Upper lobe of right lung (tissue), 1 donor: ENCODE measurements around the gene SNX20. TPM values are rescaled to one million over a fixed set of nuclear protein-coding genes. Genes with fewer than 3 reads are reported as not detected.
A peak's percentile ranks its signal among the peaks of the same experiment; 100 is the strongest.

ENCODE experiments used
- ATAC-seq: fragments of 200-7000 bp; cut with Tn5 transposase; one replicate; pipeline ENCODE4 v1.9.1; 2020; ENCODE audit warnings: mild to moderate bottlenecking, moderate library complexity
- DNase-seq: peaks from one replicate; pipeline ENCODE4 v3.0.0-alpha.2; 2020
- H3K27ac ChIP-seq: fragments of 200-600 bp; one replicate; pipeline ENCODE4 v1.8.0; 2022
- H3K27me3 ChIP-seq: fragments of 200-600 bp; one replicate; pipeline ENCODE4 v1.8.0; 2022; ENCODE audit warnings: mild to moderate bottlenecking
- H3K36me3 ChIP-seq: fragments of 200-600 bp; one replicate; pipeline ENCODE4 v1.8.0; 2022
- H3K4me1 ChIP-seq: fragments of 200-600 bp; one replicate; pipeline ENCODE4 v1.8.0; 2022
- H3K4me3 ChIP-seq: fragments of 200-600 bp; one replicate; pipeline ENCODE4 v1.8.0; 2022; ENCODE audit warnings: mild to moderate bottlenecking
- H3K9me3 ChIP-seq: fragments of 200-600 bp; one replicate; pipeline ENCODE4 v1.8.0; 2022
- CTCF ChIP-seq: fragments of 200-600 bp; IDR thresholded peaks from one replicate; pipeline ENCODE4 v1.8.0; 2022; ENCODE audit warnings: antibody characterized with exemption
- intact Hi-C: fragments of 100-400 bp; cut with DNase I; formaldehyde crosslinking; loops from one replicate; pipeline ENCODE4 v1.11.0; 2022
- total RNA-seq: library from RNA; stranded (reverse); fragmentation: NEBNext Ultra II Directional; extraction: Animal tissue kit (Norgen Biotek cat#: 25700); gene quantifications from one replicate; pipeline ENCODE4 v1.2.1, GENCODE V29; 2021
- donor health status: DM: no; HTN: yes; CAD: no; lungs with severe emphysema.

SNX20 gene
- total RNA-seq, 1 donor from 2014 or later = 9.2 TPM

GRCh38 chr16:50657241-50657640 is 23.9 kb downstream of the SNX20 start:
- Histone ChIP-seq H3K27ac (no peak overlapping the region), H3K27me3 (no peaks in the 10 kb centered on the region), H3K36me3 (no peaks in the 10 kb centered on the region), H3K4me3 (no peak overlapping the region), H3K4me1 (no peaks in the 10 kb centered on the region), H3K9me3 (no peaks in the 10 kb centered on the region)
- peak; percentile 13 for ATAC-seq
- DNase-seq = no peak
- TF ChIP-seq CTCF = no peak
- intact Hi-C loops = no loop called here

GRCh38 chr16:50655558-50656055 is 25.5 kb downstream of the SNX20 start:
- Histone ChIP-seq H3K9me3 (no peaks in the 10 kb centered on the region), H3K4me3 (no peak overlapping the region), H3K27me3 (no peaks in the 10 kb centered on the region), H3K4me1 (no peaks in the 10 kb centered on the region), H3K36me3 (no peaks in the 10 kb centered on the region), H3K27ac (no peak overlapping the region)
- no peak for TF ChIP-seq CTCF
- intact Hi-C loops = no loop called here
- ATAC-seq (no peak), DNase-seq (no peak)

GRCh38 chr16:50653633-50654519 is 27.2 kb downstream of the SNX20 start:
- no peaks in the 10 kb centered on the region for H3K36me3 ChIP-seq
- intact Hi-C loops = no loop called here
- no peaks in the 10 kb centered on the region for H3K27me3 ChIP-seq
- no peak for ATAC-seq
- no peak overlapping the region for H3K4me3 ChIP-seq
- TF ChIP-seq CTCF = no peak
- no peaks in the 10 kb centered on the region for H3K4me1 ChIP-seq
- no peaks in the 10 kb centered on the region for H3K9me3 ChIP-seq
- H3K27ac ChIP-seq = no peak overlapping the region
- no peak for DNase-seq

GRCh38 chr16:50652836-50653425 is 28.2 kb downstream of the SNX20 start:
- DNase-seq (no peak), ATAC-seq (no peak)
- H3K9me3 ChIP-seq = no peaks in the 10 kb centered on the region
- TF ChIP-seq CTCF = no peak
- H3K4me3 ChIP-seq = no peak overlapping the region
- intact Hi-C loops = no loop called here
- H3K4me1 ChIP-seq = no peaks in the 10 kb centered on the region
- H3K27ac ChIP-seq = no peak overlapping the region
- H3K27me3 ChIP-seq = no peaks in the 10 kb centered on the region
- H3K36me3 ChIP-seq = no peaks in the 10 kb centered on the region

- intact Hi-C loops = no loop called here
- ATAC-seq (no peak), DNase-seq (no peak)
- Histone ChIP-seq H3K4me3 (no peak overlapping the region), H3K27me3 (no peaks in the 10 kb centered on the region), H3K4me1 (no peaks in the 10 kb centered on the region), H3K36me3 (no peaks in the 10 kb centered on the region), H3K9me3 (no peaks in the 10 kb centered on the region), H3K27ac (no peak overlapping the region)
- no peak for TF ChIP-seq CTCF
Observed at GRCh38 chr16:50651835-50652438, 29.2 kb downstream of the SNX20 start.
